Measurements from ENCODE around the gene RNGTT.

RNGTT gene

GRCh38 chr6:88586371-88587149, 376.9 kb downstream of the RNGTT start:
- DNase-seq (ENCODE audit: low spot score) = peak; percentile 15

- peak; percentile 5 for DNase-seq (ENCODE audit: low spot score)
Measured at GRCh38 chr6:88585276-88585692, 378.1 kb downstream of the RNGTT start.

DNA sequence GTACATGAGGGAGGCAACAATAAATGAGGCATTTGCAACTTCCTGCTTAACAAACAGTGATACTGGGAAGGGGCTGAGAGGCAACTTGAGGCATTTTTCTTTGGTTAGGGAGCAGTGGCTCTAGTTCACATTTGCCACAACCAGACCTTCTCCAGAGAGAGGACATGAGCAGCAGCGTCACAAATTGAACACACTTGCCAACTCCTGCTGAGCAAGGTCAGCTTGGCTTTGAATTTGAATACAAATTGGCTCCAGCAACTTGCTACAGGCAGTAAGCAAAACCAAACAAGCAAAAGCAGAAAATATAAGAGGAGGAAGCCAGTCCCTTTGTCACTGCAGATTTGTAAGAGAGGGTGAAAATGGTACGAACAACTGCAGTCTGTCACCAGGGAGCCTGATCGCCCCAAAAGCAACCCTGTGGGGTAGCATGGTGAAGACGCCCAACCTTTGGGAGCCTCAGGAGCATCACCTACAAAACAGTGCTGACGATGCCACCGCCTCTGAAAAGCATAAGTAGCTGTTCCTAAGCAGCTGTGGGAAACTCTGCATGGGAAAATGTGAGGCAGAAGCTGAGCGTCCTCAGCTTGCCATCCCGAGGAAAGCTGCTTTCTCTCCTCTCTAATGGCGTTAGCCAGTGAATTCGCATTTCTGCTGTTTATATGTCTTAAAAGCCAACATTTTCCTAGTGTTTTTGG, 378.7 kb downstream of the RNGTT start:
- DNase-seq (ENCODE audit: low spot score) = no peak

GRCh38 chr6:88577461-88577860, 386.0 kb downstream of the RNGTT start:
- no peak for DNase-seq (ENCODE audit: low spot score)

- no peak for DNase-seq (ENCODE audit: low spot score)
Measured at GRCh38 chr6:88575536-88575935, 387.9 kb downstream of the RNGTT start.

GRCh38 chr6:88574651-88575050, 388.8 kb downstream of the RNGTT start:
- no peak for DNase-seq (ENCODE audit: low spot score)

DNA sequence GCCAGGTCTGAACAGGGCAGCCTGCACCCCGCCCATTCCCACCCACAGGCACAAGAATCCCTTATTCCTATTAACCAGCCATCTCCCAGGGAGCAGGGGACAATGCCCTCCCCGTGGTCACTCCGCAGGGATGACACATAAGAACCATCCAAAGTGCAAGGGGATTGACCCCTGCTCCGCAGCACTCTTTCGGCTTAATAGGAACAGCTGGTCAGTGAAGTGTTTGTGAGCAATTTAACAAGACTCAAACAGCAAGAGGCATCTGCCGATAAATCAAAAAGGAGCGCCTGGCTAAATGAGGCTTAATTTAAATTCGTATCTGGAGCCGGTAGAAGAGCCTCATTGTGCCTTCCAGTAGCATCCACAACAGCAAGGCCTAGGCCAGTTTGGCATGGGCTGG, 389.4 kb downstream of the RNGTT start:
- DNase-seq (ENCODE audit: low spot score) = no peak

GRCh38 chr6:88573561-88573960, 389.9 kb downstream of the RNGTT start:
- no peak for DNase-seq (ENCODE audit: low spot score)

DNA sequence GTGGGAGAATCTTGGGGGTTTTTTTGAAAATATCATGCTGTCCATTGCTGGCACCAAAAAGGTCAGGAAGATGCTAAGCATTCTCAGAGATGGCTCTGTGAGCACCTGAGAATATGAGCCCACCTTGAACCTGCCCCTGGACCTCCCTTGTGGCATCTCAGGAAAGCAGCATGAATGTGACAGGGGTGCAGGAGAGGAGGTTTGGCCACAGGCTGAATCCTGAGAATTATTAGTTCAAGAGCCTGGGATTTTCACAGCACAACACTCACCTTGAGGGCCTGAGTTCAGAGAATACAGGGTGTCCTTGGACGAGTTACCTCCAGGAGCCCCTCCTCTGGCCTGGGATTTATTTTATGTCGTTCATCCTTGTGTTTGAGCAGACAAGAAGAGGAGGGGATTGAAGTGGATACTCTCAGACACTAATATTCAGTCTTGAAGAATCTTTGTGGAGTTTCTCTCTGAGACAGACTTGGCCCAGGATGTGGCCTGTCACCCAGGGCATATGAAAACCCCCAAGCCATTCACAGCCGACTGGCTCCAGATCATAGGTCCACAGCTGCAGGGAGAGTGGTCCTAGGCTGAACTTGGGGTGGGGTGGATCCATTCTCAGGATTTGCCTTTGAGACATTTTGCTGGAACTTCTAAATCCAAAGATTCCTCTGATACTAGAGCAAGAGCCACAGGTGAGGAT, 390.8 kb downstream of the RNGTT start:
- no peak for DNase-seq (ENCODE audit: low spot score)

DNA sequence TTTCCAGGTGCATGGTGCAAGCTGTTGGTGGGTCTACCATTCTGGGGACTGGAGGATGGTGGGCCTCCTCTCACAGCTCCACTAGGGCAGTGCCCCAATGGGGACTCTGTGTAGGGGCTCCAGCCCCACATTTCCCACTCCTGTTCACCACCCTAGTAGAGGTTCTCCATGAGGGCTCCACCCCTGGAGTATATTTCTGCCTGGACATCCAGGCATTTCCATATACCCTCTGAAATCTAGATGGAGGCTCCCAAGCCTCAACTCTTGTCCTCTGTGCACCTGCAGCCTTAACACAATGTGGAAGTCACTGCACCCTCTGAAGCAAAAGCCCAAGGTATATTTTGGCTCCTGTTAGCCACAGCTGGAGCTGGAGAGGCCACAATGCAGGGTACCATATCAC, 393.5 kb downstream of the RNGTT start:
- DNase-seq (ENCODE audit: low spot score) = no peak

DNA sequence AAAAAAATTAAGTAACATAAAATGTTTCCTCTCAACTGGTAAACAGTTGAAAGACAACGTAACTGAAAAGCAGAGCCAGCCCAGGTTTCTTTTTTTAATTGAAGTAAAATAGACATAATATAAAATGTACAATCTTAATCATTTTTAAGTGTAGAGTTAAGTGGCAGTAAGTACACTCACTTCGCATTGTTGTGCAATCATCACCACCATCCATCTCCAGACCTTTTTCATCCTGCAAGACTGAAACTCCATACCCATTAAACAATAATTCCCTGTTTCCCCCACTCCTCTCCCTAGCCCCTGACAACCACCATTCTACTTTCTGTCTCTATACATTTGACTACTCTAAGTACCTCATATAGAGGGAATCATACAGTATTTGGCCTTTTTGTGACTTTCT, 395.7 kb downstream of the RNGTT start:
- DNase-seq (ENCODE audit: low spot score) = no peak

- no peak for DNase-seq (ENCODE audit: low spot score)
Measured at GRCh38 chr6:88566746-88567534, 396.5 kb downstream of the RNGTT start.

- DNase-seq (ENCODE audit: low spot score) = no peak
Measured at GRCh38 chr6:88565836-88566235, 397.6 kb downstream of the RNGTT start.

DNA sequence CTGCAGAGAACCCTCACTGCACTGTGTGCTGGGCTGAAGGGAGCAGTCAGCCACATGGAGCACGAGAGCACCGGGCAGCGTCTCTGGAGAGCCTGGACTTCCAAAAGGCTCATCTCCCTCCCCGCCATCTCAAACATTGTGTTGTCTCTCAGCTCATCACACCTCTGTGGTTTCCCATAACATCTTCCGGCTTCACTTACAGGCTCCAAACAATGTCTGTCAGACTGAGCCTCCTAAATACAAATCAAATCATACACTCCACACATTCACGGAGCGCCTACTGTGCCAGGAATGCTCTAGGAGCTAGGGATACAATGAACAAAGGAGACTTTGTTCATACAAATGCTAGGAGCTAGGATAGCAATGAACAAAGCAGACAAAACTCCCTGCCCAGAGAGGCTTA, 398.0 kb downstream of the RNGTT start:
- DNase-seq (ENCODE audit: low spot score) = no peak

- no peak for DNase-seq (ENCODE audit: low spot score)
Measured at GRCh38 chr6:88563277-88563625, 400.2 kb downstream of the RNGTT start.

- DNase-seq (ENCODE audit: low spot score) = no peak
Measured at GRCh38 chr6:88562353-88563276, 400.8 kb downstream of the RNGTT start.

DNA sequence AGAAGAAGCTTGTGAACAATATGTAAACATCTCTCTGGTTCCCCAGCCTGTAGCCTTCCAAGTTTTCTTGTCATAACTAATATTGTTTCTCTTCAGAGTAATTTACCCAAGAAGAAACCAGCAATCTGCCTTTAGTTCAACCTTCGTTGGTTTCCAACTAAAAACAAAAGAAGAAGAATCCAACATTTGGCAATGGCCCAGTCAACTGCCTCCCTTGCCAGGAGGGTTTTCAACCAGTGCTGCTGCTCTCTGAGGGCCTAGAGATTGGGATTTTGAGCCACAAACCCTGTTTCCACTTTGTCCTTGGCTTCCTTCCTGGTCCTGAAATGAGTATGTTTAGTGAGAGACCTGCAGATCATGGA, 401.5 kb downstream of the RNGTT start:
- no peak for DNase-seq (ENCODE audit: low spot score)

DNA sequence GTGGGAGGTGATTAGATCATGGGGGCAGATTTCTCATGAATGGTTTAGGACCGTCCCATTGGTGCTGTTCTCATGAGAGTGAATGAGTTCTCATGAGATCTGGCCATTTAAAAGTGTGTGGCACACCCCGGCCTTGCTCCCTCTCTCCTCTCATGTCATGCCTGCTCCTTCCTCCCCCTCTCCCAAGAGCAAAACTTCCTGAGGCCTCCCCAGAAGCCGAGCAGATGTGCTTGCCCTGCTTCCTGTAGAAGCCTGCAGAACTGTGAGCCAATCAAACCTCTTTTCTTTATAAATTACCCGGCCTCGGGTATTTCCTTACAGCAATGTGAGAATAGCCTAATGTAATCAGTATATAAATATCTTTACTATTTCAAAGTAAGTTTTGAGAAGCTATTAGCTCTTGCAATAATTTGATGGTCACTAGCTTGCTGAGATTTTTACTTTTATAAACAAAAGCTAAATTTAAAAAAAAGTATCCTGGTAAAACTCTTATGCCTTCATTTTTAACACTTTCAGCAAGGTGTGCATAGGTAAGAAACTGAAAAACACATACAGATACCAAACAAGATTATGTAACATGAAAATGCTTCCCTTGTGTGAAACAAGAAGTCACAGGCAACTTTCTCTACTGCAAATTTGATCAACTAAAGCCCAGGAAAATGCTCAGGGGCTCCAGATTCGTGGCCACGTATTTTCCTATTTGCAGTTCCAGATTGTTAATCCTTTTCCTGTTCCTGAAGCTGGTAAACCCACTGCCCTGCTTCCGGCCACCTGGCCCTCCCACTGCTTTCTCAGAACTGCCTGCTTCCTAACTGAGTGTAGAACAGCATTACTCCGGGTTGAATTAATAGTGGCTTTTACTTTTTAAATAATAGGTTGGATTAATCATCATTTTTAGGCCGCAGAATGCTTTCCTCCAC, 402.1 kb downstream of the RNGTT start:
- no peak for DNase-seq (ENCODE audit: low spot score)
